ENCODE measurements around the gene CDC42SE2. TPM values are rescaled to one million over a fixed set of nuclear protein-coding genes. Genes with fewer than 3 reads are reported as not detected.

Gene CDC42SE2
- total and polyA plus RNA-seq, 2 donors from 2014 or later: 24.8 to 90.7 TPM

GRCh38 chr5:131242728-131243255 lies 21.1 kb upstream of the CDC42SE2 start:
- H3K9ac ChIP-seq (ENCODE audit: low read length in 3 of 3): no peak overlapping the region
- H3K27me3 ChIP-seq (ENCODE audit: control insufficient read depth, insufficient read depth, low read length): no peaks in the 10 kb centered on the region
- no peak overlapping the region for H3K27ac ChIP-seq (ENCODE audit: low read depth in 2 of 2, low read length in 2 of 2)
- TF ChIP-seq CTCF (IDR thresholded peaks at IDR 0.05; ENCODE audit: borderline replicate concordance, extremely low read depth, insufficient read depth): no peak
- no peaks in the 10 kb centered on the region for H3K9me3 ChIP-seq (ENCODE audit: control insufficient read depth in 2 of 3, insufficient read depth in 1 of 3, low read length in 3 of 3)
- FAIRE-seq (no peak), DNase-seq (no peak)
- no peaks in the 10 kb centered on the region for H3K4me1 ChIP-seq (ENCODE audit: control insufficient read depth in 2 of 3, insufficient read depth in 2 of 3, low read depth in 1 of 3, low read length in 3 of 3)
- H3K4me3 ChIP-seq (ENCODE audit: low read length in 3 of 3): no peak overlapping the region
- intact Hi-C loops (cut with DNase I): no loop called here
- H3K36me3 ChIP-seq (ENCODE audit: control insufficient read depth in 2 of 3, insufficient read depth in 3 of 3, low read length in 3 of 3): no peaks in the 10 kb centered on the region

- no peak for TF ChIP-seq CTCF (IDR thresholded peaks at IDR 0.05; ENCODE audit: borderline replicate concordance, extremely low read depth, insufficient read depth)
- Histone ChIP-seq H3K9me3 (ENCODE audit: control insufficient read depth in 2 of 3, insufficient read depth in 1 of 3, low read length in 3 of 3) (no peaks in the 10 kb centered on the region), H3K36me3 (ENCODE audit: control insufficient read depth in 2 of 3, insufficient read depth in 3 of 3, low read length in 3 of 3) (no peaks in the 10 kb centered on the region), H3K27me3 (ENCODE audit: control insufficient read depth, insufficient read depth, low read length) (no peaks in the 10 kb centered on the region), H3K9ac (ENCODE audit: low read length in 3 of 3) (no peak overlapping the region), H3K4me3 (ENCODE audit: low read length in 3 of 3) (no peak overlapping the region), H3K4me1 (ENCODE audit: control insufficient read depth in 2 of 3, insufficient read depth in 2 of 3, low read depth in 1 of 3, low read length in 3 of 3) (no peaks in the 10 kb centered on the region), H3K27ac (ENCODE audit: low read depth in 2 of 2, low read length in 2 of 2) (no peak overlapping the region)
- DNase-seq: no peak
- intact Hi-C loops (cut with DNase I): no loop called here
- no peak for FAIRE-seq
Observed at GRCh38 chr5:131245312-131245711, 18.5 kb upstream of the CDC42SE2 start.

- H3K36me3 ChIP-seq (ENCODE audit: control insufficient read depth in 2 of 3, insufficient read depth in 3 of 3, low read length in 3 of 3): no peaks in the 10 kb centered on the region
- intact Hi-C loops (cut with DNase I): no loop called here
- H3K4me3 ChIP-seq (ENCODE audit: low read length in 3 of 3): no peak overlapping the region
- no peak overlapping the region for H3K9ac ChIP-seq (ENCODE audit: low read length in 3 of 3)
- H3K27ac ChIP-seq (ENCODE audit: low read depth in 2 of 2, low read length in 2 of 2): no peak overlapping the region
- no peaks in the 10 kb centered on the region for H3K4me1 ChIP-seq (ENCODE audit: control insufficient read depth in 2 of 3, insufficient read depth in 2 of 3, low read depth in 1 of 3, low read length in 3 of 3)
- H3K9me3 ChIP-seq (ENCODE audit: control insufficient read depth in 2 of 3, insufficient read depth in 1 of 3, low read length in 3 of 3): no peaks in the 10 kb centered on the region
- FAIRE-seq (no peak), DNase-seq (no peak)
- no peak for TF ChIP-seq CTCF (IDR thresholded peaks at IDR 0.05; ENCODE audit: borderline replicate concordance, extremely low read depth, insufficient read depth)
- H3K27me3 ChIP-seq (ENCODE audit: control insufficient read depth, insufficient read depth, low read length): no peaks in the 10 kb centered on the region
Observed at GRCh38 chr5:131245948-131246347, 17.9 kb upstream of the CDC42SE2 start.

- H3K4me3 ChIP-seq (ENCODE audit: low read length in 3 of 3): no peak overlapping the region
- TF ChIP-seq CTCF (IDR thresholded peaks at IDR 0.05; ENCODE audit: borderline replicate concordance, extremely low read depth, insufficient read depth): no peak
Observed at GRCh38 chr5:131246504-131246903, 17.3 kb upstream of the CDC42SE2 start.

More at GRCh38 chr5:131246504-131246903, 17.3 kb upstream of the CDC42SE2 start:
- Histone ChIP-seq H3K4me1 (ENCODE audit: control insufficient read depth in 2 of 3, insufficient read depth in 2 of 3, low read depth in 1 of 3, low read length in 3 of 3) (no peaks in the 10 kb centered on the region), H3K36me3 (ENCODE audit: control insufficient read depth in 2 of 3, insufficient read depth in 3 of 3, low read length in 3 of 3) (no peaks in the 10 kb centered on the region), H3K9ac (ENCODE audit: low read length in 3 of 3) (no peak overlapping the region), H3K27ac (ENCODE audit: low read depth in 2 of 2, low read length in 2 of 2) (no peak overlapping the region), H3K27me3 (ENCODE audit: control insufficient read depth, insufficient read depth, low read length) (no peaks in the 10 kb centered on the region), H3K9me3 (ENCODE audit: control insufficient read depth in 2 of 3, insufficient read depth in 1 of 3, low read length in 3 of 3) (no peaks in the 10 kb centered on the region)
- FAIRE-seq (no peak), DNase-seq (no peak)
- intact Hi-C loops (cut with DNase I): no loop called here

Measured in kidney (tissue), 14 donors.